GM23338 (cell line): ENCODE data around the gene DPYD. TPM values are rescaled to one million over a fixed set of nuclear protein-coding genes. Genes with fewer than 3 reads are reported as not detected.

ENCODE experiments used
- ATAC-seq: fragments of 200-7000 bp; cut with Tn5 transposase; 3 replicates; pipeline ENCODE4 v1.9.1; 2020
- DNase-seq: peaks from one replicate; pipeline ENCODE4 v3.0.0-alpha.2; 2015; ENCODE audit warnings: low spot score
- H2AFZ ChIP-seq: fragments of 200-600 bp; sonication (generic); 2 replicates; pipeline ENCODE4 v1.8.0; 2016; ENCODE audit warnings: antibody characterized with exemption, mild to moderate bottlenecking, moderate library complexity
- H3F3A ChIP-seq: fragments of 200-600 bp; sonication (generic); replicated peaks from 2 replicates; pipeline ENCODE4 v1.8.0; 2017; ENCODE audit warnings: antibody characterized with exemption, mixed run types, low read depth
- H3K27ac ChIP-seq: fragments of 200-600 bp; sonication (generic); 2 replicates; pipeline ENCODE4 v1.6.1; 2016; ENCODE audit warnings: low read depth
- H3K27me3 ChIP-seq: fragments of 200-600 bp; sonication (generic); 2 replicates; pipeline ENCODE4 v1.8.0; 2016; ENCODE audit warnings: mild to moderate bottlenecking, mixed run types, moderate library complexity; ENCODE audit not compliant: insufficient read depth
- H3K36me3 ChIP-seq: fragments of 200-600 bp; sonication (generic); 2 replicates; pipeline ENCODE4 v1.8.0; 2016; ENCODE audit warnings: mild to moderate bottlenecking; ENCODE audit not compliant: insufficient read depth
- H3K4me1 ChIP-seq: fragments of 200-600 bp; sonication (generic); 2 replicates; pipeline ENCODE4 v1.8.0; 2016; ENCODE audit warnings: mild to moderate bottlenecking, moderate library complexity; ENCODE audit not compliant: insufficient read depth
- H3K4me2 ChIP-seq: fragments of 200-600 bp; sonication (generic); 2 replicates; pipeline ENCODE4 v1.7.1; 2017; ENCODE audit warnings: mixed run types
- H3K4me3 ChIP-seq: fragments of 200-600 bp; sonication (generic); 2 replicates; pipeline ENCODE4 v1.6.1; 2016; ENCODE audit warnings: mixed run types
- H3K79me2 ChIP-seq: fragments of 200-600 bp; sonication (generic); replicated peaks from 2 replicates; pipeline ENCODE4 v1.8.0; 2017; ENCODE audit warnings: mild to moderate bottlenecking; ENCODE audit not compliant: insufficient read depth
- H3K9me2 ChIP-seq: fragments of 200-600 bp; sonication (generic); 2 replicates; pipeline ENCODE4 v1.8.0; 2017; ENCODE audit not compliant: insufficient read depth
- H4K20me1 ChIP-seq: fragments of 200-600 bp; sonication (generic); replicated peaks from 2 replicates; pipeline ENCODE4 v1.8.0; 2017; ENCODE audit warnings: mild to moderate bottlenecking; ENCODE audit not compliant: insufficient read depth
- H3K27ac Mint-ChIP-seq: 2 replicates; pipeline ENCODE4 v1.8.0; 2020; ENCODE audit warnings: inconsistent platforms, mild to moderate bottlenecking, moderate library complexity, mixed read lengths
- H3K27me3 Mint-ChIP-seq: 3 replicates; pipeline ENCODE4 v1.8.0; 2022; ENCODE audit warnings: low read depth, mild to moderate bottlenecking, moderate library complexity, mixed read lengths, inconsistent platforms; ENCODE audit not compliant: insufficient read depth, poor library complexity
- H3K36me3 Mint-ChIP-seq: 3 replicates; pipeline ENCODE4 v1.8.0; 2021; ENCODE audit warnings: low read depth, mild to moderate bottlenecking, inconsistent platforms, moderate library complexity, mixed read lengths
- H3K4me1 Mint-ChIP-seq: 3 replicates; pipeline ENCODE4 v1.8.0; 2020; ENCODE audit warnings: mild to moderate bottlenecking, inconsistent platforms, mixed read lengths
- H3K4me3 Mint-ChIP-seq: 3 replicates; pipeline ENCODE4 v1.8.0; 2021; ENCODE audit warnings: moderate library complexity, mild to moderate bottlenecking, inconsistent platforms, mixed read lengths
- H3K9me3 Mint-ChIP-seq: 3 replicates; pipeline ENCODE4 v1.8.0; 2020; ENCODE audit warnings: moderate library complexity, mild to moderate bottlenecking, inconsistent platforms, mixed read lengths
- CREB1 ChIP-seq: fragments of 250-450 bp; sonication (Bioruptor Pico); IDR thresholded peaks from 2 replicates; pipeline ENCODE4 v1.5.0; 2020; ENCODE audit warnings: low read depth, mild to moderate bottlenecking, moderate library complexity
- EZH2phosphoT487 ChIP-seq: fragments of 200-600 bp; sonication (generic); IDR thresholded peaks from one replicate; pipeline ENCODE4 v1.8.1; 2018; ENCODE audit warnings: antibody characterized with exemption; ENCODE audit not compliant: unreplicated experiment
- JUNB ChIP-seq: IDR thresholded peaks from one replicate; pipeline ENCODE4 v1.6.1; 2016; ENCODE audit warnings: antibody characterized with exemption; ENCODE audit not compliant: unreplicated experiment
- NANOG ChIP-seq: IDR thresholded peaks from 2 replicates; pipeline ENCODE4 v1.6.1; 2016; ENCODE audit warnings: antibody characterized with exemption, borderline replicate concordance
- REST ChIP-seq: IDR thresholded peaks from one replicate; pipeline ENCODE4 v1.6.1; 2018; ENCODE audit warnings: antibody characterized with exemption; ENCODE audit not compliant: unreplicated experiment
- STAT1 ChIP-seq: IDR thresholded peaks from one replicate; pipeline ENCODE4 v1.6.1; 2016; ENCODE audit warnings: antibody characterized with exemption; ENCODE audit not compliant: unreplicated experiment
- ZNF114 ChIP-seq: fragments of 250-450 bp; sonication (Bioruptor Pico); IDR thresholded peaks from 2 replicates; pipeline ENCODE4 v1.5.0; 2020; ENCODE audit warnings: mild to moderate bottlenecking, moderate library complexity
- ZNF331 ChIP-seq: fragments of 250-450 bp; sonication (Bioruptor Pico); IDR thresholded peaks from 2 replicates; pipeline ENCODE4 v1.5.0; 2020; ENCODE audit warnings: low read depth, mild to moderate bottlenecking, moderate library complexity
- polyA plus RNA-seq: library from polyadenylated mRNA; unstranded; fragments of >200 nt; fragmentation: Nextera tagmentation; extraction: Ambion mirVana; gene quantifications from 2 replicates; pipeline ENCODE4 v1.2.1, GENCODE V29; 2016
- total RNA-seq: library from RNA; depleted of rRNA; stranded (reverse); fragments of >200 nt; shearing (Covaris generic); gene quantifications from 2 replicates; pipeline ENCODE4 v1.2.3, GENCODE V29; 2014
- TF ChIP-seq, protein P1 (sequence below): fragments of 250-450 bp; sonication (Bioruptor Pico); IDR thresholded peaks from 2 replicates; pipeline ENCODE4 v1.5.0; 2020; ENCODE audit warnings: mild to moderate bottlenecking, moderate library complexity
- TF ChIP-seq, protein P2 (sequence below): IDR thresholded peaks from 2 replicates; pipeline ENCODE4 v1.6.1; 2016; ENCODE audit warnings: antibody characterized with exemption
- TF ChIP-seq, protein P3 (sequence below), 2 experiments: fragments of 200-600 bp in 1 of 2; sonication (generic) in 1 of 2; conservative IDR thresholded peaks; 2 replicates each; pipeline versions ENCODE4 v1.5.1 to v1.6.1; 2016 to 2017; ENCODE audit warnings: antibody characterized with exemption in 2 of 2, low read depth in 2 of 2, mild to moderate bottlenecking in 2 of 2, moderate library complexity in 1 of 2

DPYD gene
- total and polyA plus RNA-seq, 2 experiments from 2014 or later: 0.50 to 1.6 TPM

GRCh38 chr1:97902067-97902466 lies 18.8 kb downstream of the DPYD start (continued):
- TF ChIP-seq, protein P1, sequence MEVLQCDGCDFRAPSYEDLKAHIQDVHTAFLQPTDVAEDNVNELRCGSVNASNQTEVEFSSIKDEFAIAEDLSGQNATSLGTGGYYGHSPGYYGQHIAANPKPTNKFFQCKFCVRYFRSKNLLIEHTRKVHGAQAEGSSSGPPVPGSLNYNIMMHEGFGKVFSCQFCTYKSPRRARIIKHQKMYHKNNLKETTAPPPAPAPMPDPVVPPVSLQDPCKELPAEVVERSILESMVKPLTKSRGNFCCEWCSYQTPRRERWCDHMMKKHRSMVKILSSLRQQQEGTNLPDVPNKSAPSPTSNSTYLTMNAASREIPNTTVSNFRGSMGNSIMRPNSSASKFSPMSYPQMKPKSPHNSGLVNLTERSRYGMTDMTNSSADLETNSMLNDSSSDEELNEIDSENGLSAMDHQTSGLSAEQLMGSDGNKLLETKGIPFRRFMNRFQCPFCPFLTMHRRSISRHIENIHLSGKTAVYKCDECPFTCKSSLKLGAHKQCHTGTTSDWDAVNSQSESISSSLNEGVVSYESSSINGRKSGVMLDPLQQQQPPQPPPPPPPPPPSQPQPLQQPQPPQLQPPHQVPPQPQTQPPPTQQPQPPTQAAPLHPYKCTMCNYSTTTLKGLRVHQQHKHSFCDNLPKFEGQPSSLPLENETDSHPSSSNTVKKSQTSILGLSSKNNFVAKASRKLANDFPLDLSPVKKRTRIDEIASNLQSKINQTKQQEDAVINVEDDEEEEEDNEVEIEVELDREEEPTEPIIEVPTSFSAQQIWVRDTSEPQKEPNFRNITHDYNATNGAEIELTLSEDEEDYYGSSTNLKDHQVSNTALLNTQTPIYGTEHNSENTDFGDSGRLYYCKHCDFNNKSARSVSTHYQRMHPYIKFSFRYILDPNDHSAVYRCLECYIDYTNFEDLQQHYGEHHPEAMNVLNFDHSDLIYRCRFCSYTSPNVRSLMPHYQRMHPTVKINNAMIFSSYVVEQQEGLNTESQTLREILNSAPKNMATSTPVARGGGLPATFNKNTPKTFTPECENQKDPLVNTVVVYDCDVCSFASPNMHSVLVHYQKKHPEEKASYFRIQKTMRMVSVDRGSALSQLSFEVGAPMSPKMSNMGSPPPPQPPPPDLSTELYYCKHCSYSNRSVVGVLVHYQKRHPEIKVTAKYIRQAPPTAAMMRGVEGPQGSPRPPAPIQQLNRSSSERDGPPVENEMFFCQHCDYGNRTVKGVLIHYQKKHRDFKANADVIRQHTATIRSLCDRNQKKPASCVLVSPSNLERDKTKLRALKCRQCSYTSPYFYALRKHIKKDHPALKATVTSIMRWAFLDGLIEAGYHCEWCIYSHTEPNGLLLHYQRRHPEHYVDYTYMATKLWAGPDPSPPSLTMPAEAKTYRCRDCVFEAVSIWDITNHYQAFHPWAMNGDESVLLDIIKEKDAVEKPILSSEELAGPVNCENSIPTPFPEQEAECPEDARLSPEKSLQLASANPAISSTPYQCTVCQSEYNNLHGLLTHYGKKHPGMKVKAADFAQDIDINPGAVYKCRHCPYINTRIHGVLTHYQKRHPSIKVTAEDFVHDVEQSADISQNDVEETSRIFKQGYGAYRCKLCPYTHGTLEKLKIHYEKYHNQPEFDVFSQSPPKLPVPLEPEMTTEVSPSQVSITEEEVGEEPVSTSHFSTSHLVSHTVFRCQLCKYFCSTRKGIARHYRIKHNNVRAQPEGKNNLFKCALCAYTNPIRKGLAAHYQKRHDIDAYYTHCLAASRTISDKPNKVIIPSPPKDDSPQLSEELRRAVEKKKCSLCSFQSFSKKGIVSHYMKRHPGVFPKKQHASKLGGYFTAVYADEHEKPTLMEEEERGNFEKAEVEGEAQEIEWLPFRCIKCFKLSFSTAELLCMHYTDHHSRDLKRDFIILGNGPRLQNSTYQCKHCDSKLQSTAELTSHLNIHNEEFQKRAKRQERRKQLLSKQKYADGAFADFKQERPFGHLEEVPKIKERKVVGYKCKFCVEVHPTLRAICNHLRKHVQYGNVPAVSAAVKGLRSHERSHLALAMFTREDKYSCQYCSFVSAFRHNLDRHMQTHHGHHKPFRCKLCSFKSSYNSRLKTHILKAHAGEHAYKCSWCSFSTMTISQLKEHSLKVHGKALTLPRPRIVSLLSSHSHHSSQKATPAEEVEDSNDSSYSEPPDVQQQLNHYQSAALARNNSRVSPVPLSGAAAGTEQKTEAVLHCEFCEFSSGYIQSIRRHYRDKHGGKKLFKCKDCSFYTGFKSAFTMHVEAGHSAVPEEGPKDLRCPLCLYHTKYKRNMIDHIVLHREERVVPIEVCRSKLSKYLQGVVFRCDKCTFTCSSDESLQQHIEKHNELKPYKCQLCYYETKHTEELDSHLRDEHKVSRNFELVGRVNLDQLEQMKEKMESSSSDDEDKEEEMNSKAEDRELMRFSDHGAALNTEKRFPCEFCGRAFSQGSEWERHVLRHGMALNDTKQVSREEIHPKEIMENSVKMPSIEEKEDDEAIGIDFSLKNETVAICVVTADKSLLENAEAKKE (CRISPR knock-in tag): no peak
- TF ChIP-seq ZNF114 (no peak), JUNB (no peak), ZNF331 (CRISPR knock-in tag) (no peak), STAT1 (no peak)

- Mint-ChIP-seq H3K27me3 (no peaks in the 10 kb centered on the region), H3K4me1 (peaks cover 5% of the 10 kb centered on the region; the same call in 2 of the 3 replicates), H3K36me3 (peaks cover 3% of the 10 kb centered on the region; the same call in 1 of the 3 replicates), H3K4me3 (no peak overlapping the region), H3K27ac (no peak overlapping the region), H3K9me3 (peaks cover 3% of the 10 kb centered on the region; the same call in 1 of the 3 replicates)
- H4K20me1 ChIP-seq: no peaks in the 10 kb centered on the region
- H3K4me1 ChIP-seq: no peaks in the 10 kb centered on the region
- H3K9me2 ChIP-seq: no peaks in the 10 kb centered on the region
- H3K79me2 ChIP-seq: no peaks in the 10 kb centered on the region
- no peaks in the 10 kb centered on the region for H3K36me3 ChIP-seq
- no peak overlapping the region for H3K4me3 ChIP-seq
- H3K27me3 ChIP-seq: no peaks in the 10 kb centered on the region
- H3K27ac ChIP-seq: no peak overlapping the region
- ATAC-seq (no peak), DNase-seq (no peak)
- H3F3A ChIP-seq: no peaks in the 10 kb centered on the region
- no peak overlapping the region for H3K4me2 ChIP-seq
- H2AFZ ChIP-seq: no peak overlapping the region
- no peak for TF ChIP-seq ZNF331 (CRISPR knock-in tag)
- no peak for TF ChIP-seq ZNF114
- no peak for TF ChIP-seq NANOG
- TF ChIP-seq, protein P2, sequence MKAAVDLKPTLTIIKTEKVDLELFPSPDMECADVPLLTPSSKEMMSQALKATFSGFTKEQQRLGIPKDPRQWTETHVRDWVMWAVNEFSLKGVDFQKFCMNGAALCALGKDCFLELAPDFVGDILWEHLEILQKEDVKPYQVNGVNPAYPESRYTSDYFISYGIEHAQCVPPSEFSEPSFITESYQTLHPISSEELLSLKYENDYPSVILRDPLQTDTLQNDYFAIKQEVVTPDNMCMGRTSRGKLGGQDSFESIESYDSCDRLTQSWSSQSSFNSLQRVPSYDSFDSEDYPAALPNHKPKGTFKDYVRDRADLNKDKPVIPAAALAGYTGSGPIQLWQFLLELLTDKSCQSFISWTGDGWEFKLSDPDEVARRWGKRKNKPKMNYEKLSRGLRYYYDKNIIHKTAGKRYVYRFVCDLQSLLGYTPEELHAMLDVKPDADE: no peak
- no peak for TF ChIP-seq REST
- no peak for TF ChIP-seq STAT1
- TF ChIP-seq, protein P3, sequence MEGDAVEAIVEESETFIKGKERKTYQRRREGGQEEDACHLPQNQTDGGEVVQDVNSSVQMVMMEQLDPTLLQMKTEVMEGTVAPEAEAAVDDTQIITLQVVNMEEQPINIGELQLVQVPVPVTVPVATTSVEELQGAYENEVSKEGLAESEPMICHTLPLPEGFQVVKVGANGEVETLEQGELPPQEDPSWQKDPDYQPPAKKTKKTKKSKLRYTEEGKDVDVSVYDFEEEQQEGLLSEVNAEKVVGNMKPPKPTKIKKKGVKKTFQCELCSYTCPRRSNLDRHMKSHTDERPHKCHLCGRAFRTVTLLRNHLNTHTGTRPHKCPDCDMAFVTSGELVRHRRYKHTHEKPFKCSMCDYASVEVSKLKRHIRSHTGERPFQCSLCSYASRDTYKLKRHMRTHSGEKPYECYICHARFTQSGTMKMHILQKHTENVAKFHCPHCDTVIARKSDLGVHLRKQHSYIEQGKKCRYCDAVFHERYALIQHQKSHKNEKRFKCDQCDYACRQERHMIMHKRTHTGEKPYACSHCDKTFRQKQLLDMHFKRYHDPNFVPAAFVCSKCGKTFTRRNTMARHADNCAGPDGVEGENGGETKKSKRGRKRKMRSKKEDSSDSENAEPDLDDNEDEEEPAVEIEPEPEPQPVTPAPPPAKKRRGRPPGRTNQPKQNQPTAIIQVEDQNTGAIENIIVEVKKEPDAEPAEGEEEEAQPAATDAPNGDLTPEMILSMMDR (conservative IDR thresholded peaks at IDR 0.05; ENCODE audit: low read depth in 2 of 2): no peak
- TF ChIP-seq CREB1: no peak
- TF ChIP-seq EZH2phosphoT487: no peak
- TF ChIP-seq JUNB: no peak
These were observed 19.7 kb downstream of the DPYD start for GRCh38 chr1:97901017-97901658.
